HG02973 (cell line): ENCODE results near the gene PPP4R1.

ENCODE experiments used
- ATAC-seq: cut with Tn5 transposase; IDR thresholded peaks from one replicate; pipeline ENCODE4 v1.9.1; 2021; ENCODE audit warnings: moderate library complexity; ENCODE audit not compliant: unreplicated experiment

PPP4R1 gene

DNA sequence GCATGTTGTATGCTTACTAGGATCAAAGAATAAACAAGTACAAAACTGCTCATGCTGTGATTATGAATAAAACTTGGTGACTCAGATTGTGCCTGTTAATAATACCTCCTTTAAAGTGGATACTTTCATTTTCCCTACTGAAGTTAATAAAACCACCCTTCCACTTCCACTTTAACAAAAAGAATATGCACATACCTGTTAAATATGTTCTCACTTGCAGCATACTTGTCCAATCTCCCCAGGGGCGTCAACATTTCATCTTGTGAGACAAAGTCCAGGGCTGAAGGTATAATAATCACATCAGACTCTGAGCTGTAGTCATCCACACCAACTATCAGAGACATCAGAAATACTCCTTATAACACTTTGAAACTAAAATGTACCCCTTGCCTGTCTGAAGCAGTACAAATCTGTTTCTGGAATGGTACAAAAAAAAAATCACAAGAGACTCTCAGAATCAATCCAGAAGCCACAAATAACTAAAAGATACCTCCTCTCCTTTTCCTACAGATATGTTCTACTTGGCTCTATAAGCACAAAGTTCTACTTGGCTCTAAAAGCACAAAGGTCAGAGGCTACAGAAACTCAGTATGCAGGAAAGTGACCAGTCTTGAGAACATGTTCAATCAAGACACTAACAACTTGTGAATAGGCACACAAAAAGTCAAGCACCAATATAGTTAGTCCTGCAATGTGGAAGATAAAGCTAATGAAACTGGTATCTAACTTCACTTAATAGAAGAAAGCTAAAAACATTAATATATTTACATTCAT, 19.3 kb downstream of the PPP4R1 start:
- peak; percentile 84 for ATAC-seq

DNA sequence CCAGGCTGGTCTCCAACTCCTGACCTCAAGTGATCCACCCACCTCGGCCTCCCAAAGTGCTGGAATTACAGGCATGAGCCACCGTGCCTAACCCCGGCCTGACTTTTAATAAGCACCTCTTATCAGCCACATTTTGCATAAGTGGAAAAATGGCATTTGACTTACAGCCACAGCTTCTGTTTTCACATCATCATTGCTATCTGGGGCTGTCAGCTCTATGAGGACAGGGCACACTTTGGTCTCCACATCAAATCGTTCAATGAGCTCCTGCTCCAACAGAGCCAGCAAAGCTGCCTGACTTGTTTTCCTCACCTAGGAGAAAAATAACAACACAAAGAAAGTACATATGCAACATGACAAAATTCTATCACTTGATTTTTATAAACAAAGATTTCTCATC, 26.4 kb downstream of the PPP4R1 start:
- no peak for ATAC-seq

DNA sequence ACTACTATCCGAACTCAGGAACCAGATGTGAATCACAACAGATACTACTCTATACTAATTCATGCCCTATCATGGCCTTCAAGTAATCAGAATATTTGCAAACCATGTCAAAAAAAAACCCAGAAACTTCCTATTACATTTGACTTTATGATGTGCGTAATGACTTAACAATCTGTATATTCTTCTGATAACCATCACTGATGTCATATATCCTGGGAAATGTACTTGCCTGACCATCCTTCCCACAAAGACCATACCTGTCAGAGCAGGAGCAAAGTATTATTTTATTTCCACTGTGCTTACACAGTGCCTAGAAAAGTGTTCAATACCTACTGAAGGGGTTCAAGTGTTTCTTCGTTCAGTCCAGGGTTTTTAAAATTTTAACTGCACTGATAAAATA, 27.5 kb downstream of the PPP4R1 start:
- ATAC-seq: no peak

DNA sequence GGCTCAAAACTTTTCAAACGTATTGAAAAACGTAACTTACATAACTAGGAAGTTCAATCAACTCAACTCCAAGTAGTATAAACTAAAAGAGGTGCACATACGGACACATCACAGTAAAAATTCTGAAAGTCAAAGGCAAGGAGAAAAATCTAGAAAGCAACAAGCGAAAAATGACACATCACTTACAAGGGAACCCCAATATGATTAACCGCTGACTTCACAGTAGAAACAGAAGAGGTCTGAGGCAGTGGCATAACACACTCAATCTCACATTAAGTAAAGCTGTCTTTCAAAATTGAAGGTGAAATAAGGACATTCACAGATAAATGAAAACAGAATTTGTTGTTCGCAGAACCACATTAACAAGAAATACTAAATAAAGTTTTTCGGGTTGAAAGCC, 32.7 kb downstream of the PPP4R1 start:
- no peak for ATAC-seq

DNA sequence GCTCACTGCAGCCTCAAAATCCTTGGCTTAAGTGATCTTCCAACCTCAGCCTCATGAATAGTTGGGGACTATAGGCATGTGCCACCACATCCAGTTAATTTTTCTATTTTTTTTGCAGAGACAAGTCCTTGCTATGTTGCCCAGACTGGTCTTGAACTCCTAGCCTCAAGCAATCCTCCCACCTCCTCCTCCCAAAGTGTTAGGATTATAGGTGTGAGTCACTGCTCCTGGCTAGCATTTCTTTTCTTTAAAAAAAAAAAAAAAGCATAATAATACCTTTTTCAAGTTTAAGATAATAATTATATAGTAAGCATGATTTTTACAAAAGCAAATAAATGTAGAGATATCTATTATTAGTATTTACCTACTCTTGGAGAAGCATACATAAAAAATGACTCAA, 36.1 kb downstream of the PPP4R1 start:
- no peak for ATAC-seq

DNA sequence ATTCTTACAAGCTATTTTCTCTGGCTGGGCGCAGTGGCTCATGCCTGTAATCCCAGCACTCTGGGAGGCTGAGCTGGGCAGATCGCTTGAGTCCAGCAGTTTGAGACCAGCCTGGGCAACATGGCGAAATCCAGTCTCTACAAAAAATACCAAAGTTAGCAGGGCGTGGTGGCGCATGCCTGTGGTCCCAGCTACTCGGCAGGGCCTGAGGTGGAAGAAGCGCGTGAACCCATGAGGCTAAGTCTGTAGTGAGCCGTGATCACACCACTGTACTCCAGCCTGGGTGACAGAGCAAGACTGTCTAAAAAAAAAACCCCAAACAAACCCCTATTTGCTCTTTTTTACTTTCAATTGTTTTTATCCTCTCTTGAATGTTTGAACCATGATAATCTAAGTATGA, 37.0 kb downstream of the PPP4R1 start:
- no peak for ATAC-seq

DNA sequence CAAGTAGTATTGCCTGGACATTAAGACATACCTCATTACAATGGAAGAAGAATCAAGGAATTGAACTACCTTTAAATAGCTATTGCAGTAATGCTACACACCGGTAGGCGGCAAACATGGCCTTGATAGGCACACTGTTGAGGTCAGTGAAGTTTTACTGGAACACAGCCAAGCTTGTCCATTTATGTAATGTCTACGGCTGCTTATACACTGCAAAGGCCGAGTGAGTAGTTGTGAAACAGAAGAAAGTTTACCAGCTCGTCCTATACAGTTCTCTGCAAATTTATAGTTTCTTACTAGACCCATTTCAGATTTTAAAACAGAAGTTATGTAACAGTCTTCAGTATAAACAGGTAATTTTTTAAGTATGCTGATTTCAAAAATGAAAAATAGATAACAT, 38.8 kb downstream of the PPP4R1 start:
- no peak for ATAC-seq

DNA sequence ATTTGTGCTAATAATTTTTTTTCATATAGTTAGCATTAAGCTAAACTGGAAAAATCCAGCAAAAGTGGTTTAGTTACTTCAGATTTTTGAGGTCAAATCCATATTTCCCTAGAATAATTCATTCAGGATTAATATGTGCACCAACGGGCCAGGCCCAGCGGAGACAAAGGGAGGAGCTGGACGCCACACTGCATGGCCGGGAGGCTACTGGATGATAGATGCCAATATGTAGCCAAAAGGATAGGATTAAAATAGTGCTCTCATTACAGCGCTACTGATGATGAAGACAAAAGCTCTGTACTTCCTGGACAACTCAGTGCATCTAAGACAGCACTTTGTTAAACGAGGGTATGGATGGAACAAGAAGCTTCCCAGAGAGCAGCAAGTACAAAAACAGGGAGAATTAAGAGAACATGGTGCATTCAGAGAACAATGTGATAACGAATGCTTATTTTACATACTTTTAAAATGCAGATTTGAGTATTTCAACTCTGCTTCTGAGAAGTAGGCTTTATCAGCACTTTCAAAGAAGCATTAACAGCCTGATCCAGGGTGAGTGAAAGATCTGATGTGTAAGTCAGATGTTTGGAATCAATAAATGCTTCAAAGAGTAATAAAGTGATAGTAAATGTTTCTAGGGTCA, 39.8 kb downstream of the PPP4R1 start:
- no peak for ATAC-seq

DNA sequence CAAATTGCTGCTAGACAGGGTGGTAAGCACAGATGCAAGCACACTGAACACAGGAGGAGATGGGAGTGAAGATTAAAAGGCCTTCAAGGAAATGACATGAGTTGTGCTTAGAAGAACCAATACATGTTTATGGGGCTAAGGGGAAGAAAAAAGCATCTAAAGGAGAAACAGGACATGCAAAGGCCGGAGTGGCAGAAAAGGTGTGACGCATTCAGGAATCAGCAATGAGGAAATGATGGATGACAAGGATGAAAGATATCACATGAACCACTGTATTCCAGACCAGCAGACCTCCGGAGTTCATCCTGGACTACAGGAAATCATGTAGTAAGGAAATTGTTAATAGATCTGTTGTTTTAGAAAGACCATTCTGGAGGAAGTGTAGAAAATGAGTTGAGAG, 42.8 kb downstream of the PPP4R1 start:
- ATAC-seq: no peak

DNA sequence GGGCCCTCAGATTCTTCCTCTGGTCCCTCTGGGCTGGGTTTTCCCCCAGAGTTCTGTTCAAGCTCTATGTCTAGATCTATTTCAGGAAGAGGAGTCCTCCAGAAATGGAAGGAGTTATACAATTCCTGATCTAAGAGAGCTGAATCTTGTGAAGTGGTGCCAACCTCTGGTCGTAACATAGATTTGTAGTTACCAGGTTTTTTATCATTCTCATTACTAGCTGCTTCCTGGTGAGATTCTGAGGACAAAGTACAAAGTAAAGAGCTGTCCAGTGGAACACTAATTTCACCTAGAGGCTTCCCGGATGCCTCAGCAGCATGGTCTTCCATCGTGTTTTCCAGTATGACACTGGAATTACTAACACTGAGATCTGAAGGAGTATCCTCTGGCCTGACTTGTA, 44.1 kb downstream of the PPP4R1 start:
- ATAC-seq: no peak

DNA sequence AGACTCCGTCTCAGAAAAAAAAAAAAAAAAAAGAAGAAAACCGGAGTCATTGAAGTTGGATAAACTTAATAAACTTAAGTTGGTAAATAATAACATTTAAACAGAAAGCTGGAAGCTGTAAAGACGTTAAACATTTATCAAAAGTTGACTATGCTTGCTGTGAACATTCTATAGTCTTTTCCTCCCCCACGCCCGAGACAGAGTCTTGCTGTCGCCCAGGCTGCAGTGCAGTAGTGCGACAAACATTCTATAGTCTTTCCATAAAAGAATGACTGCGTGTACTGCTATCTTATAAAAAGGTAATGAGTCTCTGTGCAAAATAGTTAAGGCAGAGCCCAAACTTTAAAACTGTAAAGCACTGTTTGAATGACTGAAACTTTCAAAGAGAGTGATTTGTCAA, 45.2 kb downstream of the PPP4R1 start:
- no peak for ATAC-seq

DNA sequence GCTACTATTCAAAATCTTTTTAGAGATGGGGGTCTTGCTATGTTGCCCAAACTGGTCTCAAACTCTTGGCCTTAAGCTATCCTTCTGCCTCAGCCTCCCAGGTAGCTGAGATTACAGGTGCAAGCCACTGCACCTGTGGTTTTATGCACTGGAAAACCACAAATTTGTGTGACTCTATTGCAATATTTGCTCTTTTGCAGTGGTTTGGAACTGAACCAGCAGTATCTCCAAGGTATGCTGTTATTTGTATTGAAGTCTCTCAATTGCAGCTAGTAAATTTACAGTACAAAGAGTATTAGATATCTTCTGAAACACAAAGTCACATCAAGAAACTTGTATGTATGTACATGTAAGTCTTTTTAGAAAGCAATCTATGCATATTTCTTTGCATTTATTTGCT, 46.2 kb downstream of the PPP4R1 start:
- ATAC-seq: no peak

DNA sequence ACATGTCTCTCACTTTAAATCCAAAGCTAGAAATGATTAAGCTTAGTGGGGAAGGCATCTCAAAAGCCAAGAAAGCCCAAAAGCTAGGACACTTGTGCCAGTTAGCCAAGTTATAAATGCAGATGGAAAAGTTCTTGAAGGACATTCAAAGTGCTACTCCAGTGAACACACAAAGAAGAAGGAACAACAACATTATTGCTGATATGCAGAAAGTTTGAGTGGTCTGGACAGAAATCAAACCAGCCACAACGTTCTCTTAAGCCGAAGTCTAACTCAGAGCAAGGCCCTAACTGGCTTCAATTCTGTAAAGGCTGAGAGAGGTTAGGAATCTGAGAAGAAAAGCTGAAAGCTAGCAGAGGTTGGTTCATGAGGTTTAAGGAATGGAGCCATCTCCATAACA, 49.0 kb downstream of the PPP4R1 start:
- ATAC-seq: no peak

DNA sequence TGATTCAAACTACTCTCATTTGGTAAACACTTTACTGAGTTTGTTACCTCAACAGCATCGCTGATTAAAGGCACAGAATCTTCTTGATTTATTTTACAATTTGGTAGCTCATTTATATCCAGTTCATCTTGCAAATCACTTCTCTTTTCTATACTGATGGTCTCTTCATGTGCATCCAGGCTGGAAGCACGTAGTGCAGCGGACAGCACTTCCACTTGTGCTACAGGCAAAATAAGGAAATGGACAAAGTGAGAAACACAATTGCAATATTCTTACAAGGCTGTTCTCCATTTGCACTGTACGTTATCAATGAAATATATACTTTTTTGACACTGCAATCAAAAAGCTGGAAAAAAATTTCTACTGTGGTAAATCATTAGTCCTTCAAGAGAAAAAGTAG, 51.0 kb downstream of the PPP4R1 start:
- ATAC-seq: no peak

DNA sequence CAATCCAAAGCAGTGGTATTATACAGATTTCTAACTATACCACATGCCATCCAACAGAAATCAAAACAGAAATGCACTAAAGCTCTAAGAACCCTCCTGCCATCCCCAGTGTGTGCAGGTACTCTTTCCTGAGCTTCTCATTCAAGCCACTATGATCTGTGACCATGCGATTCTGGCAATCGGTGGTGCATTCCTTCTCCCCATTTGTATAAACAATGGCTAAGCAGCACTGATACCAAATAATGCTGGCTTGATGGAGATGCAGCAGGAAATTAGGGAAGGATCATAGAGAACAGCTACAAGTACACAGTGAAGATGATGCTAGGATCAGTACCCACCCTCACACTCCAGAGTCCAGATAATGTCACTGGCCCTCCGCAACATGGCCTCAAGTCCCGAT, 51.8 kb downstream of the PPP4R1 start:
- no peak for ATAC-seq

DNA sequence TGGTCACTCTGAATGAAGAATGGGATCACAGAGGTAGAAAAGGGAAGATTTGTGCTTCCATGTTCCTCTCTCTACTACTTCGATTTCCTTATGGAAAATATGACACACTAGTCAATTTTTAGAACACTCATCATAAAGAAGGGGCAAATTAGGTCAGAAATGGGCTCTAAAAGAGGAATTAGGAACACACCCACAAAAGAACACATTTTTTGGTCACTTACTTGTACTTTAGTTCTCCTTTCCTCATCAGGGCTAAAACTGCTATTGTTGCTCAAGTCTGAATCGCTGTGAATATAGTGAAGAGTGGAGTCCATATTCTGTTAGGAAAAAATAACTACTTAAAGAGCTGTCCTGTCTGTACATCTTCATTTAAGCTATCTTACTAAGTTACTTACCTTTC, 52.6 kb downstream of the PPP4R1 start:
- ATAC-seq: no peak

DNA sequence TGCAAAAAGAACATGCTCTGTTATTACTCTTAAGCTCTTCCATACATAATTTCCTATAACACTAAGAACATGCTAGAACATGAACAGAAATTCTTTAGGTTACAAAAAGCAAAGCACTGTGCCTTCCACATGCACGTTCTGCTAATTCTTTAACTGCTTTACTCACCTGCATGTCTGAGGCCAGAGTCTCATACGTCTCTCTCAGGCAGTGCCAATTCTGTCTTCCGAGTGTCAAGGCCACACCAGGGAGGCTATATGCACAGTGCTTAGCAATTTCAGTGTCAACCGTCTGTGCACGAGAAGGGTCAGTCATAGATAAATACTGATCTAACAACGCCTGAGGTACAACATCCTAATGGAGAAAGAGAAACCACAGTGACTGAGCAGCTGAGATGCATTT, 55.1 kb downstream of the PPP4R1 start:
- no peak for ATAC-seq

DNA sequence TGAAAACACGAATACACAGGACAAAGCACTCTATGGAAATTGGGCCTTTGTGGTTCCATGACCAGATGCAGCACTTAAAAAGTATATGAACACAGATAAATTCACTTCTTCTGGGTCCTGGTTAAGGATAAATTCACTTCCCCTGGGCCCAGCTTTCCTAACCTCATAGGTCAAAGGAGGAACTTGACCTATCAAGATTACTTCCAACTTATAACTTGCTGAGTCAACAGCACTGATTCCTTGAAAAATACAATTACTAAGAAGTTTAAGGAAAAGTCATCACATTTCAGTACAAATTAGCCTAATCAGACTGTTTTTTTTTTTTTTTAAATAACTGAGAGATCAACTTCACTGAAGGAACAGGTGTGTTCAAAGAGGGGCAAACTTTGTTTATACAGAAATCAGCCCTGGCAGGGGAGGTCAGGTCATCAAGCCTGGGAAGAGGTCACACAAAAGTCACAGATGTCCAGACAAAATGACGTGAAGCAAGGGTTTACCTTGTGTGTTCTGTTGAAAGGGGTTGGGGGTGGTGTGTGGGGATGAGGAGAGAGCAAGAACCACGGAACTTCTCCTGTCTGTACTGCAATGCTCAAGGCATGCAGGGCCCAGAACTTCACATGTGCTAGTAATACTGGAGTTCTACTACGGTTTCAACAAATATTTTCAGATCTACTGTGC, 55.8 kb downstream of the PPP4R1 start:
- ATAC-seq: no peak

DNA sequence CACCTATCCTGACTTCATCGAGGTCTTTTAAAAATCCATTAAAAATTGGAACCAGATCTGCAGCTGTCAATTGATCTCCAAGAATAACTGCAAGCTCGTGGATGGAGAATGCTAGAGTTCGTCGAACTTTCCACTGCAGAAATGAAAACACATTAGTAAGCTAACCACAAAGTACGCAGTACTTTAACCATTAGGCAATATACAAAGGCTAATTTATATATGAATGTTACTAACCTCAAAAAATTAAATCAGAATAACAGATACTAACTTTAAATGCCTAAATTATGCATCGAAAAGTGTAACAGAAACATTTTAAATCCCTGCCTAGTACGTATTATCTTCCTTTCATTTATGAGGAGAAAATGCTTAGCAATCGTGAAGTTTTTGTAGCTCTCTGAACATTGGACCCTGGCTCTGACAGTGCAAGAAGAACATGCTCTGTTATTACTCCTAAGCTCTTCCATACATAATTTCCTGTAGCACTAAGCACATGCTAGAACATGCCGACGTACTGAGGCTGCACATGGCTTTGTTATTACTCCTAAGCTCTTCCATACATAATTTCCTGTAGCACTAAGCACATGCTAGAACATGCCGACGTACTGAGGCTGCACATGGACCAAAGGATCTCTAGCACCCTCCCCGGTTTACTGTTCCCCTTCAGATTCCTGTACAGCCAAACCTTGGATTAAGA, 57.0 kb downstream of the PPP4R1 start:
- no peak for ATAC-seq

DNA sequence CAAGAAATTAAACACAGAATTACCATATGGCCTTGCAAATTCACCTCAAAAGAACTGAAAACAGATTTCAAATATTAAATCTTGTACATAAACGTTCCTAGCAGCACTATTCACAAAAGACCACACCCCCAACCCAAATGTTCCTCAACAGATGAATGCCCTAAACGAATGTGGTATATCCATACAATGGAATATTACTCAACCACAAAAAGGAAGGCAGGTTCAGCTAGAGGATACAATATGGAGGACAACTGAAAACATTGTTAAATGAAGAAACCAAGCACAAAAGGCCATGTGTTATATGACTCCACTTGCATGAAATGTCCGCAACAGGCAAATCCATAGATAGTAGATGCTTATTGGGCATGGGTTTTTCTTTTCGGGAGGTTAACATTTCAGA, 61.7 kb downstream of the PPP4R1 start:
- no peak for ATAC-seq

DNA sequence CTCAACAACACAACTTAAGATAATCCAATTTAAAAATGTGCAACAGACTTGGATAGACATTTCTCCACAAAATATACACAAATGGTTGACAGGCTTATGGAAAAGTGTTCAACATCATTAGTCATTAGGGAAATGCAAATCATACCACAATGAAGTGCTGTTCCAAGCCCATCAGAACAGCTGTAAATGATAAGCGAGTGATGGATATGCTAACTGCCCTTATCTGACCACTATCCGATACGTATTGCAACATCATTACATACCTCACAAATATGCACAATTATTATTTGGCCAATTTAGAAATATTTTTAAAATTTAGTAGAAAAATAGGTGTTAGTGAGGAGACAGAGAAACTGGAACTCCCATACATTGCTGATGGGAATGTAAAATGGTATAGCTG, 62.2 kb downstream of the PPP4R1 start:
- ATAC-seq: no peak

DNA sequence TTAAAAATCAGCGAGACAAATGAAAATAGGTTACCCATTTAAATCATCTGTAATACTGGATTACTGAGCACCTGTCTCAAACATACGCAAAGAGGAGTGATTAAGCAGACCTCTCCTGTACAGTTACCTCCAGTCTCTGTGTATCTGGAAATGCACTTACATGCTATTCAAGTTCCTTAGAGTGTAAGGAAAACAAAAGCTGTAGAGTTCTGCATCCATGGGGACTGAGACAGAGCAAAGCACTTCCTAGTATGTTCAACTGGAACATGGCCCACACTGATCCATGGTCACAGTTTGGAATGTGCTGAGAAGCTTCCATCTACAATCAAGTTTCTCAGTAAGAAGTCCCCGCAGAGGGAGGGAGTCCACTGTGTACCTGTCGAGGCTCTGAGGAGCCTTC, 63.9 kb downstream of the PPP4R1 start:
- no peak for ATAC-seq
